BJ (cell line): ENCODE results near the gene FLT1. TPM values are rescaled to one million over a fixed set of nuclear protein-coding genes. Genes with fewer than 3 reads are reported as not detected.

ENCODE experiments used
- CTCF ChIA-PET: fragments of 350-600 bp; formaldehyde crosslinking; extraction: SDS; loops from one replicate; lab custom pipeline; 2021; ENCODE audit warnings: antibody characterized with exemption, inconsistent platforms; lab: Yijun Ruan, JAX
- POLR2A ChIA-PET: fragments of 300-600 bp; sonication (Branson Sonifier 250); formaldehyde crosslinking; extraction: SDS; loops from one replicate; lab custom pipeline; 2021; ENCODE audit warnings: antibody characterized with exemption; lab: Charles Lee
- DNase-seq: peaks from one replicate; pipeline ENCODE4 v3.0.0-alpha.2; 2011; ENCODE audit warnings: low read depth
- H3K27me3 ChIP-seq: 2 replicates; pipeline ENCODE4 v1.6.0; 2011; ENCODE audit warnings: low read length; ENCODE audit not compliant: control insufficient read depth, insufficient read depth
- H3K36me3 ChIP-seq: 2 replicates; pipeline ENCODE4 v1.5.1; 2011; ENCODE audit warnings: low read length; ENCODE audit not compliant: control insufficient read depth, insufficient read depth
- H3K4me3 ChIP-seq: 2 replicates; pipeline ENCODE4 v1.5.1; 2011; ENCODE audit warnings: low read depth, mild to moderate bottlenecking, control low read depth, low read length
- CTCF ChIP-seq: IDR thresholded peaks from 2 replicates; pipeline ENCODE4 v1.5.1; 2011; ENCODE audit warnings: low read depth, mild to moderate bottlenecking, control low read depth, inconsistent platforms, low read length, moderate library complexity; ENCODE audit not compliant: insufficient read depth
- polyA plus RNA-seq: library from polyadenylated mRNA; depleted of rRNA; stranded (reverse); fragments of >200 nt; gene quantifications from 2 replicates; pipeline ENCODE4 v1.2.3, GENCODE V29; 2011

FLT1 gene
- polyA plus RNA-seq, 1 experiment: 37.8 TPM

- H3K27me3 ChIP-seq: no peaks in the 10 kb centered on the region
- CTCF ChIA-PET: interaction anchor here (0.7 kb wide), 1 partner anchor 339 kb away, joined by 3 read pairs; no protein-coding TSS in a partner anchor
- no peak overlapping the region for H3K4me3 ChIP-seq
- POLR2A ChIA-PET: no interaction called here
- H3K36me3 ChIP-seq: peaks cover 6% of the 10 kb centered on the region
- DNase-seq: no peak
- no peak for TF ChIP-seq CTCF
Measured at GRCh38 chr13:28468023-28468915, 26.7 kb downstream of the FLT1 start.

GRCh38 chr13:28467034-28467433, 27.9 kb downstream of the FLT1 start:
- no peak overlapping the region for H3K4me3 ChIP-seq
- CTCF ChIA-PET: no interaction called here
- POLR2A ChIA-PET: interaction anchor here (0.6 kb wide), 1 partner anchor 1234 kb away, joined by 16 read pairs; no protein-coding TSS in a partner anchor
- no peak for TF ChIP-seq CTCF
- H3K27me3 ChIP-seq: no peaks in the 10 kb centered on the region
- no peak for DNase-seq
- peaks cover 6% of the 10 kb centered on the region for H3K36me3 ChIP-seq

- DNase-seq: no peak
- POLR2A ChIA-PET: no interaction called here
- H3K36me3 ChIP-seq: peaks cover 6% of the 10 kb centered on the region
- no peak overlapping the region for H3K4me3 ChIP-seq
- CTCF ChIA-PET: no interaction called here
- TF ChIP-seq CTCF: no peak
- H3K27me3 ChIP-seq: no peaks in the 10 kb centered on the region
Measured at GRCh38 chr13:28466151-28466550, 28.8 kb downstream of the FLT1 start.

- Histone ChIP-seq H3K36me3 (peaks cover 6% of the 10 kb centered on the region), H3K4me3 (no peak overlapping the region), H3K27me3 (no peaks in the 10 kb centered on the region)
- ChIA-PET CTCF (no interaction called here), POLR2A (no interaction called here)
- TF ChIP-seq CTCF: no peak
- no peak for DNase-seq
Measured at GRCh38 chr13:28464861-28465460, 30.0 kb downstream of the FLT1 start.

- DNase-seq: no peak
- CTCF ChIA-PET: no interaction called here
- POLR2A ChIA-PET: no interaction called here
Measured at GRCh38 chr13:28463481-28463880, 31.4 kb downstream of the FLT1 start.

More at GRCh38 chr13:28463481-28463880, 31.4 kb downstream of the FLT1 start:
- no peak for TF ChIP-seq CTCF
- no peaks in the 10 kb centered on the region for H3K27me3 ChIP-seq
- H3K36me3 ChIP-seq: peaks cover 6% of the 10 kb centered on the region
- H3K4me3 ChIP-seq: no peak overlapping the region
